HepG2 (cell line): Measurements from ENCODE around the gene TRIAP1. TPM values are rescaled to one million over a fixed set of nuclear protein-coding genes. Genes with fewer than 3 reads are reported as not detected.

ENCODE experiments used
- ATAC-seq: fragments of 200-7000 bp; cut with Tn5 transposase; 3 replicates; pipeline ENCODE4 v1.9.1; 2020; ENCODE audit warnings: mild to moderate bottlenecking, moderate library complexity
- BruUV-seq: library from RNA; stranded (reverse); fragments of 400-500 nt; replicated peaks from 2 replicates; lab custom pipeline; 2021; lab: Mats Ljungman, UMichigan
- CTCF ChIA-PET: fragments of 300-600 bp; formaldehyde crosslinking; extraction: SDS; loops from one replicate; lab custom pipeline; 2021; ENCODE audit warnings: low total read pairs, inconsistent platforms, low intra/inter-chr PET ratio; lab: Yijun Ruan, JAX
- POLR2A ChIA-PET: fragments of 350-600 bp; sonication (Branson Sonifier 250); formaldehyde crosslinking; loops from one replicate; lab custom pipeline; 2020; ENCODE audit warnings: antibody characterized with exemption, inconsistent platforms; lab: Yijun Ruan, JAX
- DNase-seq: peaks from one replicate; pipeline ENCODE4 v3.0.0-alpha.2; 2015; ENCODE audit warnings: low spot score
- FAIRE-seq: peaks from 3 replicates; lab custom pipeline; 2011; peaks lifted over from hg19 to GRCh38; lab: Jason Lieb, UNC
- H2AFZ ChIP-seq: one replicate; pipeline ENCODE4 v1.6.1; 2011; ENCODE audit warnings: low read length, inconsistent platforms
- H3K27ac ChIP-seq: fragments of 300-600 bp; 3 replicates; pipeline ENCODE4 v1.8.0; 2011; ENCODE audit warnings: mixed run types, mild to moderate bottlenecking, mixed read lengths, low read length, inconsistent platforms; ENCODE audit not compliant: insufficient read depth; ENCODE audit errors: extremely low read length
- H3K27me3 ChIP-seq, 2 experiments: fragments of 200-600 bp in 1 of 2; 2 replicates in 1 of 2; 3 replicates in 1 of 2; pipeline versions ENCODE4 v1.6.0 to v1.8.0; 2011; ENCODE audit warnings: low read length in 2 of 2, mild to moderate bottlenecking in 2 of 2, moderate library complexity in 2 of 2, inconsistent platforms in 1 of 2; ENCODE audit not compliant: insufficient read depth in 2 of 2, control insufficient read depth in 1 of 2
- H3K36me3 ChIP-seq, 2 experiments: fragments of 200-600 bp in 1 of 2; replicated peaks in 1 of 2; 2 replicates in 1 of 2; 3 replicates in 1 of 2; pipeline versions ENCODE4 v1.5.1 to v1.8.0; 2011; ENCODE audit warnings: low read length in 2 of 2, inconsistent platforms in 1 of 2; ENCODE audit not compliant: insufficient read depth in 2 of 2, control insufficient read depth in 1 of 2
- H3K4me1 ChIP-seq: 2 replicates; pipeline ENCODE4 v1.5.1; 2012; ENCODE audit warnings: low read length, inconsistent platforms; ENCODE audit not compliant: insufficient read depth
- H3K4me2 ChIP-seq: 2 replicates; pipeline ENCODE4 v1.6.0; 2011; ENCODE audit warnings: low read depth, low read length, inconsistent platforms
- H3K4me3 ChIP-seq, 3 experiments: fragments of 200-600 bp in 1 of 3; sonication (generic), shearing (Covaris generic) in 1 of 3; replicated peaks in 1 of 3; 2 replicates each; pipeline ENCODE4 v1.5.1; 2011 to 2016; ENCODE audit warnings: low read length in 3 of 3, inconsistent platforms in 2 of 3, low read depth in 2 of 3, mild to moderate bottlenecking in 2 of 3, control low read depth in 1 of 3, mixed read lengths in 1 of 3; ENCODE audit not compliant: insufficient read depth in 1 of 3
- H3K79me2 ChIP-seq: one replicate; pipeline ENCODE4 v1.6.1; 2011; ENCODE audit warnings: low read length, inconsistent platforms; ENCODE audit not compliant: insufficient read depth
- H3K9ac ChIP-seq: 2 replicates; pipeline ENCODE4 v1.6.0; 2011; ENCODE audit warnings: mild to moderate bottlenecking, low read depth, low read length, inconsistent platforms; ENCODE audit not compliant: insufficient read depth
- H3K9me3 ChIP-seq: 2 replicates; pipeline ENCODE4 v1.5.1; 2012; ENCODE audit warnings: mild to moderate bottlenecking, low read length
- H4K20me1 ChIP-seq: 2 replicates; pipeline ENCODE4 v1.6.0; 2011; ENCODE audit warnings: inconsistent platforms, mild to moderate bottlenecking, low read length, moderate library complexity; ENCODE audit not compliant: insufficient read depth
- CEBPB ChIP-seq: IDR thresholded peaks from 2 replicates; pipeline ENCODE4 v1.6.1; 2011; ENCODE audit warnings: low read depth, low read length, improper control_type of control experiment, borderline replicate concordance
- CEBPG ChIP-seq: IDR thresholded peaks from 2 replicates; pipeline ENCODE4 v1.6.1; 2016
- HNF4A ChIP-seq: sonication (generic); formaldehyde crosslinking; IDR thresholded peaks from 2 replicates; pipeline ENCODE4 v1.4.0; 2020; ENCODE audit warnings: missing genetic modification reagents
- KDM5A ChIP-seq: fragments of 200-600 bp; sonication (generic); IDR thresholded peaks from 2 replicates; pipeline ENCODE4 v1.7.0; 2018; ENCODE audit warnings: antibody characterized with exemption, mild to moderate bottlenecking, low read length, borderline replicate concordance
- MAZ ChIP-seq, 2 experiments: sonication (generic) in 1 of 2; formaldehyde crosslinking in 1 of 2; IDR thresholded peaks; 2 replicates each; pipeline versions ENCODE4 v1.5.0 to v1.6.1; 2012 to 2020; ENCODE audit warnings: low read depth in 2 of 2, mild to moderate bottlenecking in 2 of 2, borderline replicate concordance in 1 of 2, improper control_type of control experiment in 1 of 2, low read length in 1 of 2, missing genetic modification reagents in 1 of 2, moderate library complexity in 1 of 2
- PTBP1 ChIP-seq: fragments of 200-400 bp; formaldehyde crosslinking; IDR thresholded peaks from 2 replicates; pipeline ENCODE4 v1.6.1; 2018; ENCODE audit warnings: low read length, low read depth; ENCODE audit not compliant: poor library complexity, severe bottlenecking
- SAP130 ChIP-seq: IDR thresholded peaks from 2 replicates; pipeline ENCODE4 v1.6.1; 2016; ENCODE audit warnings: low read depth
- STAG1 ChIP-seq: sonication (generic); formaldehyde crosslinking; IDR thresholded peaks from 2 replicates; pipeline ENCODE4 v1.4.0; 2020; ENCODE audit warnings: missing genetic modification reagents
- WGBS: methylation state at CpG from one replicate; pipeline ENCODE4 v1.1.6; 2017; ENCODE audit warnings: low lambda C conversion rate; 5-methylcytosine and 5-hydroxymethylcytosine counted together
- in situ Hi-C: cut with HindIII; loops from 2 replicates; pipeline ENCODE4 v1.10.0; 2017; ENCODE audit warnings: low pct_unique_long_range_greater_than_20kb; ENCODE audit not compliant: extremely low pct_ligation_motif_present
- intact Hi-C: fragments of 100-400 bp; cut with micrococcal nuclease; formaldehyde crosslinking; loops from one replicate; pipeline ENCODE4 v1.10.0; 2022; ENCODE audit not compliant: unreplicated experiment
- polyA plus RNA-seq, 8 experiments: library from polyadenylated mRNA; depleted of rRNA in 3 of 8; stranded (reverse) in 7 of 8; unstranded in 1 of 8; fragments of >200 nt; fragmentation: Illumina TruSeq in 4 of 8; extraction: Trizol in 4 of 8; gene quantifications; 2 replicates each; pipeline versions ENCODE4 v1.2.1 to v1.2.3, GENCODE V29; 2011 to 2016; ENCODE audit warnings: low read depth in 4 of 8, missing spikeins in 1 of 8, mixed read lengths in 1 of 8; ENCODE audit not compliant: insufficient read depth in 1 of 8
- total RNA-seq, 5 experiments: library from RNA; depleted of rRNA; stranded (reverse); fragments of >200 nt; fragmentation: Illumina TruSeq; extraction: Trizol; gene quantifications; 2 replicates each; pipeline ENCODE4 v1.2.3, GENCODE V29; 2016; ENCODE audit warnings: low read depth in 1 of 5
- TF ChIP-seq, protein P1 (sequence below): IDR thresholded peaks from 2 replicates; pipeline ENCODE4 v1.6.1; 2016; ENCODE audit warnings: missing compliant biosample characterization, missing genetic modification reagents, borderline replicate concordance
- TF ChIP-seq, protein P2 (sequence below): sonication (generic); formaldehyde crosslinking; IDR thresholded peaks from 2 replicates; pipeline ENCODE4 v1.5.0; 2020; ENCODE audit warnings: mild to moderate bottlenecking, missing genetic modification reagents, moderate library complexity

The TRIAP1 gene
- total and polyA plus RNA-seq, 2 of the 13 experiments (the other 11 are each of a cell fraction or from before 2014, with no cell fraction given) = 55.0 to 117 TPM

DNA sequence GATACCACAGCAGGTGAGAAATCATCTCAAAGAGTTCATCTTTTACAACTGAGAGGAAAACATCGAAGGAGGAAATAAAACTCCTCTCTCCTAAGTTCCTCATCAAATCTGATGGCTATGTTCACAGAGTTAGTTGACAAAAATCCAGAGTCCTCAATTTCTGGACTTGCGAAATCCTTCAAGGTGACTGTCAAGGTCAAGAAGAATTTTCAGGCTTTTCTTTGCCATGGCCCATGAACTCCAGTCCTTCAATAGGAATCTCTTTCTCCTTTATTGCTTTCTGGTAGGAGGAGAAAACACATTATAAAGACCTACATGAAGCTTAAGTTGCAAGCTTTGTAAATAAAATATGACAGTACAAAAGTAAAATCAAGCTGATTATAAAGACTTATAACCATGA, 1.5 kb downstream of the TRIAP1 start:
- Histone ChIP-seq H3K9ac (peak overlapping the region; percentile 91; the same call in 1 of the 2 replicates), H3K4me3 (peak overlapping the region; percentile 81 to 97 (median 82); a peak in 4 of 6 replicates), H3K4me1 (peaks cover 35% of the 10 kb centered on the region), H3K79me2 (peaks cover 61% of the 10 kb centered on the region), H3K9me3 (no peaks in the 10 kb centered on the region), H4K20me1 (peaks cover 7% of the 10 kb centered on the region; the same call in 1 of the 2 replicates), H3K27ac (no peak overlapping the region), H3K36me3 (peaks cover 8 to 36% of the 10 kb centered on the region in 2 experiments), H3K27me3 (no peaks in the 10 kb centered on the region; a peak in 1 of 5 replicates), H2AFZ (no peak overlapping the region), H3K4me2 (peak overlapping the region; percentile 87)
- 94% methylated on average over 2 of the region's 2 CpGs for WGBS
- ChIA-PET POLR2A (interaction anchor here (1.4 kb wide), 1 partner anchor 9 kb away, joined by 4 read pairs; no protein-coding TSS in a partner anchor), CTCF (no interaction called here)
- no TSS peak for BruUV-seq
- DNase-seq = no peak
- intact Hi-C loops = no loop called here
- no peak for ATAC-seq
- 0 out of 2 replicates have a peak, but pooled peaks have one; percentile 14 for TF ChIP-seq CEBPB
- no peak for TF ChIP-seq HNF4A
- in situ Hi-C loops = no loop called here
- no peak for FAIRE-seq

DNA sequence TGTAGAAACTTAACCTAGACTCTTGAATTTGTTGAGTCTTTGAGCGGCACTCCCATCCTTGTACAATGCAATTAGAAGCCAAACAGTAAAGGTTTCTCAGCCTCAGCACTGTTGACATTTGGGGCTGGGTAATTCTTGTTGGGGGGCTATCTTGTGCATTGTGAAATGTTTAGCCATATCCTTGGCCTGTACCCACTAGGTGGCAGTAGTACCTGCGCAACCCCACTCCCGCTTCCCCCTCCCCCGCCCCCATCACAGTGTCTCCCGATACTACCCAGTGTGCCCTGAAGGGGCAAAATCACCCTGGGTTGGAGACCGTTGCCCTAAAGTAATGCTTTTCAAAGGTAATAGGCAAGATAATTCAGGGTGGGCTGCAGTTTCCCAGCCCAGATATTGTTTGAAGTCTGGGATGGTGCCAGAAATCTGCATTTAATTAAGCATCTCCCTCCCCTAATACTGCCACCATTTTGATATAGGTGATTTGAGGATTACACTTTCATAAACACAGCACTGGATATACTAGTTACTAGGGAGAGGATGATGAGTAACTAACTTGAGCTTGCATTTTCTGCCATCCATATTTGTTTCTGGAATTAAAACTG, 6.4 kb downstream of the TRIAP1 start:
- DNase-seq = peak; percentile 65
- Histone ChIP-seq H3K36me3 (peaks cover 8 to 29% of the 10 kb centered on the region in 2 experiments; a peak in 4 of 5 replicates), H4K20me1 (peaks cover 16% of the 10 kb centered on the region; the same call in 1 of the 2 replicates), H3K27ac (no peak overlapping the region), H3K9me3 (no peaks in the 10 kb centered on the region), H3K4me1 (peaks cover 37% of the 10 kb centered on the region), H3K4me3 (peak overlapping the region in 1 of 3 experiments; percentile 26; a peak in 2 of 6 replicates), H3K4me2 (peak overlapping the region; percentile 90), H3K27me3 (no peaks in the 10 kb centered on the region; a peak in 1 of 5 replicates), H3K9ac (no peak overlapping the region), H2AFZ (no peak overlapping the region), H3K79me2 (peaks cover 35% of the 10 kb centered on the region)
- intact Hi-C loops = loop anchor here (2.0 to 10.0 kb wide), 2 partner anchors 27 to 115 kb away; partner anchors contain the start of gene PLA2G1B
- CTCF ChIA-PET = interaction anchor here (1.2 kb wide), 1 partner anchor 30 kb away, joined by 3 read pairs; the partner anchor contains the start of gene SRSF9
- no TSS peak for BruUV-seq
- 25% methylated on average over 6 of the region's 6 CpGs for WGBS
- ATAC-seq = peak; percentile 44
- in situ Hi-C loops = loop anchor here (10.0 kb wide), 1 partner anchor 115 kb away; the partner anchor contains the start of gene PLA2G1B
- no peak for FAIRE-seq
- POLR2A ChIA-PET = no interaction called here
- TF ChIP-seq MAZ (IDR thresholded peaks at IDR 0.05; ENCODE audit: borderline replicate concordance, low read depth, low read length) (peak; percentile 41; the same call in 1 of the 2 replicates), MAZ (CRISPR knock-in tag; IDR thresholded peaks at IDR 0.05; ENCODE audit: low read depth) (no peak), PTBP1 (no peak), CEBPB (peak; percentile 76; the same call in 1 of the 2 replicates), SAP130 (CRISPR knock-in tag) (peak; percentile 29; the same call in 1 of the 2 replicates), STAG1 (CRISPR knock-in tag) (peak; percentile 25; the same call in 1 of the 2 replicates), CEBPG (CRISPR knock-in tag) (peak; percentile 65), KDM5A (peak; percentile 26; the same call in 1 of the 2 replicates)
- TF ChIP-seq, protein P1, sequence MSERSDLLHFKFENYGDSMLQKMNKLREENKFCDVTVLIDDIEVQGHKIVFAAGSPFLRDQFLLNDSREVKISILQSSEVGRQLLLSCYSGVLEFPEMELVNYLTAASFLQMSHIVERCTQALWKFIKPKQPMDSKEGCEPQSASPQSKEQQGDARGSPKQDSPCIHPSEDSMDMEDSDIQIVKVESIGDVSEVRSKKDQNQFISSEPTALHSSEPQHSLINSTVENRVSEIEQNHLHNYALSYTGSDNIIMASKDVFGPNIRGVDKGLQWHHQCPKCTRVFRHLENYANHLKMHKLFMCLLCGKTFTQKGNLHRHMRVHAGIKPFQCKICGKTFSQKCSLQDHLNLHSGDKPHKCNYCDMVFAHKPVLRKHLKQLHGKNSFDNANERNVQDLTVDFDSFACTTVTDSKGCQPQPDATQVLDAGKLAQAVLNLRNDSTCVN = no peak
- TF ChIP-seq, protein P2, sequence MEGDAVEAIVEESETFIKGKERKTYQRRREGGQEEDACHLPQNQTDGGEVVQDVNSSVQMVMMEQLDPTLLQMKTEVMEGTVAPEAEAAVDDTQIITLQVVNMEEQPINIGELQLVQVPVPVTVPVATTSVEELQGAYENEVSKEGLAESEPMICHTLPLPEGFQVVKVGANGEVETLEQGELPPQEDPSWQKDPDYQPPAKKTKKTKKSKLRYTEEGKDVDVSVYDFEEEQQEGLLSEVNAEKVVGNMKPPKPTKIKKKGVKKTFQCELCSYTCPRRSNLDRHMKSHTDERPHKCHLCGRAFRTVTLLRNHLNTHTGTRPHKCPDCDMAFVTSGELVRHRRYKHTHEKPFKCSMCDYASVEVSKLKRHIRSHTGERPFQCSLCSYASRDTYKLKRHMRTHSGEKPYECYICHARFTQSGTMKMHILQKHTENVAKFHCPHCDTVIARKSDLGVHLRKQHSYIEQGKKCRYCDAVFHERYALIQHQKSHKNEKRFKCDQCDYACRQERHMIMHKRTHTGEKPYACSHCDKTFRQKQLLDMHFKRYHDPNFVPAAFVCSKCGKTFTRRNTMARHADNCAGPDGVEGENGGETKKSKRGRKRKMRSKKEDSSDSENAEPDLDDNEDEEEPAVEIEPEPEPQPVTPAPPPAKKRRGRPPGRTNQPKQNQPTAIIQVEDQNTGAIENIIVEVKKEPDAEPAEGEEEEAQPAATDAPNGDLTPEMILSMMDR = peak; percentile 69
